HPDE6-E6E7 (cell line): Measurements from ENCODE around the gene STUB1.

Source experiments
- DNase-seq: peaks from one replicate; pipeline ENCODE4 v3.0.0; 2011; ENCODE audit warnings: missing footprints; ENCODE audit errors: extremely low spot score

STUB1 gene

DNA sequence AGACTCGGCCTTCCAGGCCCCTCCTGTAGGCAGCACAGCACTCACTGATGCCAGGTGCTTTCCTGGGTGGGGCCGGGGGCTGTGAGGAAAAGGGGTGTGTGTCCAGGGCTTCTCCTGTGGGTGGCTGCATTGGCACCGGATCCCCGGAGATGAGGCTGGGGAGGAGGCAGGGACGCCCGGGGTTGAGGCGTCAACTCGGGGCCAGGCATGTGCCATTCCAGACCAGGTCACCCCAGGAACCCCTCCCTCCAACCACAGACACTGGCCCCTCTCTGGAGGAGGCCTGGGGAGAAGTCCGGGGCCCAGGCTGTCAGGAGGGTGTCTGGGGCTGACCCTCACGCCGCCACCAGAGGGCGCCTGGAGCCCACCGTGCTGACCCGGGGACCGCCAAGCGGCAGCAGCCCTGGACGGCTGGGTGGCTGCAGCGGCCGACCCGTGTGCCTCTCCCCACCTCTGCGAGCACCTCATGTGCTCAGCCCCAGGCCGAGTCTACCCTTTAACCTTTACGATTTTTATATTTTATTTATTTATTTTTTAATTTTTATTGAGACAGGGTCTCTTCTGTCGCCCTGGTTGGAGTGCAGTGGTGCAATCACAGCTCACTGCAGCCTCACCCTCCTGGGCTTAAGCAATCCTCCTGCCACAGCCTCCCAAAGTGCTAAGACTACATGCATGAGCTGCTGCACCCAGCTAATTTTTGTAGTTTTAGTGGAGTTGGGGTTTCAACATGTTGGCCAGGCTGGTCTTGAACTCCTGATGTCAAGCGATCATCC lies 31.5 kb downstream of the STUB1 start:
- DNase-seq, result no peak

- peak; percentile 72 for DNase-seq
Observed at GRCh38 chr16:712740-713250, 32.6 kb downstream of the STUB1 start.

GRCh38 chr16:714079-714478 lies 33.9 kb downstream of the STUB1 start:
- DNase-seq, result no peak

DNA sequence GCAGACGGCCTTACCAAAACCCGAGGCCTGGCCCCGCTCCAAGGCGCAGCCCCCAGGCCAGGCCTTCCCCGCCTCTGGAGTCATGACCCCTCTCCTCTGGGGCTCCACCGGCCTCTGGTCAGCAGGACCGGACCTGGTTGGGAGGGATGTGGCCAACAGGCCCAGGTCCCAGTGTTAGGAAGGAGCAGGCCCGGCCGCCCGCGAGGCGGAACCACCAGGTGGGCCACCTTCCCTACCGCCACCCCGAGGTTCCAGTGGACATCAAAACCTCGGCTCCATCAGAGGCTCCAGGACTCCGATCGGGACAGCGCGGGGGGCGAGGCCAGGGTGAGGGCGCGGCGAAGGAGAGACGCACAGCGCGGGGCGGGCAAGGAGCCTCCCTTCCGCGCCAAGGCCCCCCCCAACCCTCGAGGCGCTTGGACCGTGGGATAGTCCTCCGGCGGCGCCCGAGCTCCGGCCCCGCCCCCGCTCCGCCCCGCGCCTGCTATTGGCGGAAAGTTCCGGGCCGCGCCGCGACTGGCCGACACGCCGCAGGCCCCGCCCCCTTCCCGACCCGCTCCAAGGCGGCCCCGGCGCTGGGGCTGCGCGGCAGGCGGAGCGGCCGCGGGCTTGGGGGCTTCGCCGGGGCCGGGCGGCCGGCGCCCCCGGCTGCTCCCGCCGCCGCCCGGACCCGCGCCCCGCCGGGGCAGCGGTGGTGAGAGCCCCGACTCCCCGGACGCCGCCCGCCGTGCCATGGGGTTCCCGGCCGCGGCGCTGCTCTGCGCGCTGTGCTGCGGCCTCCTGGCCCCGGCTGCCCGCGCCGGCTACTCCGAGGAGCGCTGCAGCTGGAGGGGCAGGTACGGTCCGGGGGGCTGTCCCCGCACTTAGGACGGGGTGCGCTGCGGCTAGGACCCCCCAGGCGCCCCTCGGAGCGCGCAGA lies 34.6 kb downstream of the STUB1 start, which contains the start of gene METRN:
METRN (plus strand) TSS at position 561 of the 919 bp plus-strand sequence; CDS start at position 733, 172 bp downstream.
- peak; percentile 67 for DNase-seq

GRCh38 chr16:715477-716199 lies 35.4 kb downstream of the STUB1 start:
- DNase-seq, result no peak

DNA sequence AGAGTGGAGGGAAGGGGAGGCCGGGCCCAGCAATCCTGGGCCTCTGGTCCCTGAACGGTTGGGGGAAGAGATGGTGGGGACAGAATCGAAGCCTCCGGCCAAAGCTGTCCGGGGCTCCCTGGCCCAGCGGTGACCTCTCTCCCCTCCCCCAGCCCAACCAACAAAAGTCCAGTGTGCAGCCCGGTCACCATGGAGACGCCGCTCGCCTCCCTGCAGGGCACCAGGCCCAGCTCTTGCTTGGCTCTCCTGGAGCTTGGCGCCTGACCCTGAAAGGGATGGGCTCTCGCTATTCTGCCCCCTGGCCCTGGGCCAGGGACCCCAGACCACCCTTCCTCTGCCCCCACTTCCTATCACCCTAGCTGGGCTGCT lies 36.0 kb downstream of the STUB1 start:
- no peak for DNase-seq

- DNase-seq, result no peak
Observed at GRCh38 chr16:716768-717325, 36.6 kb downstream of the STUB1 start.

- DNase-seq, result no peak
Observed at GRCh38 chr16:717450-718245, 37.4 kb downstream of the STUB1 start.

DNA sequence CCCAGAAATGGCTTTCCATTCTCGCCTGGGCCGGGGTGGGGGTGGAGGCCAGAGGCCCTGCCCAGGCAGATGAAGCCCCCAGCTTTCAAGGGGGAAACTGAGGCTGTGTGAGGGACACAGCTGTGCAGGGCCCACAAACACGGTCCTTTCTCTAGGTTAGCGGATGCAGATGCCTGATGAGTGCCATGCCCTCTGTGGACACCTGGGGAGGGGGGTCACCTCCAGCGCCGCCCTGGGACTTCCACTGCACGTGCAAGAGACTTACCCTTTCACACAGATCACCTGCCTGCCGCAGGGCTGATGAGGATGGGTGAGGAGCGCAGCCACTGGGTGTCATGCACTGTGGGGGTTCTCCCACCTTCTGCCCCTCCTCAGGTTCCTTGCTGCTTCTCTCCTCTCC lies 38.2 kb downstream of the STUB1 start:
- DNase-seq, result no peak

DNA sequence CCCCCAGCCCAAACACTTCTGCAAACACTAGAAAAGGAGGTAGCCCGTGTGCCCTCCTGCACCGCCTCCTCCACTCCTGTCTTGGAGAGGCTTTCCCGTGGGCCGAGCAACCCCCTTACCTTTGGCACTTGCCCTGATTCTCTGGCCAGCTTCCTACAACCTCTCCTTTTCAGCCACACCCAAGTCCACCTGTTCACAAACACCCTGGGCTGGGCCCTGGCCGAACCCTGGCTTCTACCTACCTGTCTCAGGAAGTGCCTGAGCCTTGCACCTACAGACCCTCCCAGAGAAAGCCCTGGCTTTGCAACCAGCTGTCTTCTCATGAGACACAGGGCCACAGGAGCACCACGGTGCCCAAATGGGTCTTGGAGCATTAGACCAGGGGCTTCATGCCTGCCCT lies 38.7 kb downstream of the STUB1 start:
- DNase-seq, result no peak

- DNase-seq, result no peak
Observed at GRCh38 chr16:719815-720446, 39.7 kb downstream of the STUB1 start.

DNA sequence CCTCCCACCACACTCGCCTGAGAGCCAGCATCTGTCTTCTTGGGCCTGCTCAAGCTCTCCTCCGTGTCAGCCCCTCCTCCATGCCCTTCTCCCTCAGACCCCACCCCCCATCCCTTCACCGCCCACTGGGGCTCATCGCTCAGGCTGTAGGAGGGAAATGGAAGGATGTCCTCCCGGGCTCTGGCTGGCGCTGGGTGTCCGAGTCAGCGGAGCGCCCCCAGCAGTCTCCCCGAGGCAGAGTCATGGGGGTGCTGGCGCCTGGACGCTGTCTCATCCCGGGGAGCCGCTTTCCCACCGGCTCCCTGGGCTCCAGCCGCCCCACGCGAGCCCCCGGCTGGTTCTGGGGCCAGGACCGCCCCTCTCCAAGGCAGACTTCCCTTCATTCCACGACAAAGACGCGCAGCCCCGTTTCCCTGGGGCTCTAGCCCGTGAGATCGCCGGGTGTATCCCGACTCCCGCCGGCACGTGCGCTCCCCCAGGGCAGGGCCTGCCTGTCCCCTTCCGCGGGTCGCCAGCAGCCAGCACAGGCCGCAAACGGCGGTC lies 40.3 kb downstream of the STUB1 start:
- DNase-seq, result no peak

DNA sequence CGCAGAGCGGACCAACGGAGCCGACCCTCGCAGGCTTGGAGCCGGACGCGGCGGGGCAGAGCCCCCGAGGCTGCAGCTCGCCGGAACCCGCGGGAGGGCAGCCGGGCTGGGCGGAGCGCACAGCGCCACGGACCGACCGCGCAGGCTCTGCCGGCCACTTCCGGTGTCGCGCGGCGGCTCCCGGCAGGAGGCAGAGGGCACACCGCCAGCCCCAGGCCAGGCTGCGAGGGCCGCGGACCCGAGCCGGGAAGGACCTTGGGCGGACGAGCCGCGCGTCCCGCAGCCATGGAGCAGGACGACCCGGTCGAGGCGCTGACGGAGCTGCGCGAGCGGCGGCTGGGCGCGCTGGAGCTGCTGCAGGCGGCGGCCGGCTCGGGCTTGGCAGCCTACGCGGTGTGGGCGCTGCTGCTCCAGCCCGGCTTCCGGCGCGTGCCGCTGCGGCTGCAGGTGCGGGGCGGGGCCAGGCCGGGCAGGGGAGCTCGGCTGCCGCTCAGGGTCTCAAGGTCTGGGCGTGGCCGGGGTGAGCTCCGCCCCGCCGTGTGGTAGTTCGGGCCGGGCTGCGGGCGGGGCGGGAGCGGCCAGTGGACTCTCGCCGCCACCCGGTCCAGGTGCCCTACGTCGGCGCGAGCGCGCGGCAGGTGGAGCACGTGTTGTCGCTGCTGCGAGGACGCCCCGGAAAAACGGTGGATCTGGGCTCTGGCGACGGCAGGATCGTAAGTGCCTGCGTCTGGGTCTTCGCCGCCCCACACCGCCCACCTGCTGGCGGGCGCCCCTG lies 41.0 kb downstream of the STUB1 start, which contains the start of gene ANTKMT:
ANTKMT (plus strand) TSS at position 157 of the 775 bp plus-strand sequence; CDS start at position 286, 129 bp downstream.
- peak; percentile 83 for DNase-seq

- DNase-seq, result no peak
Observed at GRCh38 chr16:721765-722540, 41.7 kb downstream of the STUB1 start.

- DNase-seq, result no peak
Observed at GRCh38 chr16:722835-723633, 42.8 kb downstream of the STUB1 start.

DNA sequence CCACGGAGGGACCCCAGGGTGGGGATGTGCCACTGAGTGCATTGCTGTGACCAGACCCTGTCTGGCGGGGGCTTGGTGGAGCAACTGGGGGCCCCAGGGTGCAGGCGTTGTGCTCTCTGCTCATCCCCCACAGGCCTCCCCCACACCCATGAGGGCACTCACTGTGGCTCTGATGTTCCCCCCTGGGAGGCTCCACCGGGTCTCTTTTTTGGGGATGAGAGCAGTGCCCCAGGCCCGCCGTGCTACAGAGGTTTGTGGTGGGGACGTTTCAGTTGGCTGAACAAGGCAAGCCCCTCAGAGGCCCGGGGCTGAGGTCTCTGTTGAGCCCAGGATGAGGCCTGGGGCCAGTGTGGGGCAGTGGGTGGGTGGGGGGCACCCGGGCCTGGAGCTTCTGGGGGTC lies 43.5 kb downstream of the STUB1 start:
- no peak for DNase-seq
